GM12878 (cell line): Measurements from ENCODE around the gene GNGT1. TPM values are rescaled to one million over a fixed set of nuclear protein-coding genes. Genes with fewer than 3 reads are reported as not detected.
"Not testable (repeated sequence)": the region's sequence is repeated elsewhere in the genome, so short reads cannot be mapped to it uniquely, and the experiment has no call there.

Experiments used
- ATAC-seq: fragments of 200-7000 bp; cut with Tn5 transposase; 3 replicates; pipeline ENCODE4 v1.9.1; 2020; ENCODE audit warnings: mild to moderate bottlenecking, moderate library complexity
- BruUV-seq: library from RNA; stranded (reverse); fragments of 400-500 nt; replicated peaks from 2 replicates; lab custom pipeline; 2021; lab: Mats Ljungman, UMichigan
- CTCF ChIA-PET: fragments of 300-600 bp; sonication (Branson Sonifier 250); formaldehyde crosslinking; extraction: SDS; loops from one replicate; lab custom pipeline; 2021; ENCODE audit warnings: inconsistent platforms; lab: Yijun Ruan, JAX
- POLR2A ChIA-PET: fragments of 350-600 bp; formaldehyde crosslinking; extraction: SDS; loops from one replicate; lab custom pipeline; 2021; ENCODE audit warnings: inconsistent platforms; lab: Charles Lee
- RAD21 ChIA-PET: fragments of 300-600 bp; sonication (Branson Sonifier 250); formaldehyde crosslinking; loops from one replicate; lab custom pipeline; 2023; ENCODE audit warnings: antibody characterized with exemption; ENCODE audit not compliant: unreplicated experiment; lab: Charles Lee
- SMC1A ChIA-PET: fragments of 300-600 bp; sonication (Branson Sonifier 250); formaldehyde crosslinking; loops from one replicate; lab custom pipeline; 2023; ENCODE audit not compliant: unreplicated experiment, uncharacterized antibody; lab: Charles Lee
- DNase-seq: peaks from one replicate; pipeline ENCODE4 v3.0.0-alpha.2; 2011; ENCODE audit warnings: low read depth, low spot score
- FAIRE-seq: peaks from 3 replicates; lab custom pipeline; 2011; peaks lifted over from hg19 to GRCh38; lab: Jason Lieb, UNC
- H2AFZ ChIP-seq: 2 replicates; pipeline ENCODE4 v1.6.0; 2011; ENCODE audit warnings: low read depth, low read length, control low read depth; ENCODE audit not compliant: control insufficient read depth
- H3K27ac ChIP-seq: 2 replicates; pipeline ENCODE4 v1.5.1; 2011; ENCODE audit warnings: control low read depth; ENCODE audit not compliant: control insufficient read depth, insufficient read depth
- H3K27me3 ChIP-seq, 2 experiments: replicated peaks in 1 of 2; 2 replicates each; pipeline versions ENCODE4 v1.6.0 to v1.6.1; 2011; ENCODE audit warnings: low read length in 1 of 2; ENCODE audit not compliant: control insufficient read depth in 2 of 2, insufficient read depth in 2 of 2
- H3K36me3 ChIP-seq, 2 experiments: 2 replicates each; pipeline ENCODE4 v1.5.1; 2011; ENCODE audit warnings: low read length in 1 of 2; ENCODE audit not compliant: control insufficient read depth in 2 of 2, insufficient read depth in 2 of 2
- H3K4me1 ChIP-seq: 2 replicates; pipeline ENCODE4 v1.6.1; 2011; ENCODE audit warnings: mild to moderate bottlenecking, low read length, moderate library complexity, mixed read lengths; ENCODE audit not compliant: control insufficient read depth, insufficient read depth
- H3K4me2 ChIP-seq: 2 replicates; pipeline ENCODE4 v1.6.0; 2011; ENCODE audit warnings: control low read depth; ENCODE audit not compliant: control insufficient read depth, insufficient read depth
- H3K4me3 ChIP-seq: fragments of 200-600 bp; sonication (generic); 2 replicates; pipeline ENCODE4 v1.5.1; 2016
- H3K79me2 ChIP-seq: 2 replicates; pipeline ENCODE4 v1.6.0; 2011; ENCODE audit warnings: low read length; ENCODE audit not compliant: control insufficient read depth, insufficient read depth
- H3K9ac ChIP-seq: 2 replicates; pipeline ENCODE4 v1.8.0; 2011; ENCODE audit warnings: low read length, control low read depth, mixed read lengths; ENCODE audit not compliant: control insufficient read depth, insufficient read depth
- H3K9me3 ChIP-seq: replicated peaks from 3 replicates; pipeline ENCODE4 v1.5.1; 2011; ENCODE audit warnings: mild to moderate bottlenecking, low read length; ENCODE audit not compliant: control insufficient read depth, insufficient read depth
- H4K20me1 ChIP-seq: 2 replicates; pipeline ENCODE4 v1.6.0; 2011; ENCODE audit not compliant: control insufficient read depth, insufficient read depth
- ASH2L ChIP-seq: fragments of 300-600, 200-600 bp; sonication (generic); IDR thresholded peaks from 2 replicates; pipeline ENCODE4 v1.6.1; 2017; ENCODE audit warnings: low read depth, mild to moderate bottlenecking, borderline replicate concordance
- BCL11A ChIP-seq: IDR thresholded peaks from 2 replicates; pipeline ENCODE4 v1.6.1; 2011; ENCODE audit warnings: low read depth, low read length
- CBX5 ChIP-seq: sonication (generic); IDR thresholded peaks from 2 replicates; pipeline ENCODE4 v1.6.1; 2016; ENCODE audit warnings: low read depth, moderate library complexity, mild to moderate bottlenecking, inconsistent platforms
- E4F1 ChIP-seq: fragments of 450-650 bp; IDR thresholded peaks from 2 replicates; pipeline ENCODE4 v1.6.1; 2018; ENCODE audit warnings: borderline replicate concordance, mild to moderate bottlenecking; ENCODE audit not compliant: partially characterized antibody
- EGR1 ChIP-seq, 2 experiments: IDR thresholded peaks; 1 replicate in 1 of 2; 2 replicates in 1 of 2; pipeline ENCODE4 v1.6.1; 2011 to 2012; ENCODE audit warnings: low read depth in 2 of 2, low read length in 2 of 2, borderline replicate concordance in 1 of 2, mild to moderate bottlenecking in 1 of 2, moderate library complexity in 1 of 2
- EZH2 ChIP-seq: IDR thresholded peaks from 2 replicates; pipeline ENCODE4 v1.6.1; 2012; ENCODE audit warnings: low read depth, mild to moderate bottlenecking, control low read depth, inconsistent platforms, low read length, borderline replicate concordance; ENCODE audit not compliant: control insufficient read depth
- MAX ChIP-seq: IDR thresholded peaks from 2 replicates; pipeline ENCODE4 v1.6.1; 2012; ENCODE audit warnings: low read depth, low read length, improper control_type of control experiment
- MLLT1 ChIP-seq: fragments of 450-650 bp; IDR thresholded peaks from 2 replicates; pipeline ENCODE4 v1.6.1; 2016; ENCODE audit warnings: mild to moderate bottlenecking
- POU2F2 ChIP-seq: IDR thresholded peaks from 3 replicates; pipeline ENCODE4 v1.6.1; 2011; ENCODE audit warnings: low read depth, mild to moderate bottlenecking, low read length, borderline replicate concordance
- RBBP5 ChIP-seq: fragments of 200-600 bp; sonication (generic); conservative IDR thresholded peaks from 2 replicates; pipeline ENCODE4 v1.6.1; 2016
- SMAD5 ChIP-seq: IDR thresholded peaks from 2 replicates; pipeline ENCODE4 v1.6.1; 2016; ENCODE audit warnings: antibody characterized with exemption, low read depth
- SPI1 ChIP-seq: IDR thresholded peaks from 2 replicates; pipeline ENCODE4 v1.6.1; 2011; ENCODE audit warnings: low read depth, mild to moderate bottlenecking, low read length, moderate library complexity, borderline replicate concordance; ENCODE audit not compliant: insufficient read depth
- TCF3 ChIP-seq: IDR thresholded peaks from 2 replicates; pipeline ENCODE4 v1.6.1; 2012; ENCODE audit warnings: low read depth, mild to moderate bottlenecking, low read length, borderline replicate concordance; ENCODE audit not compliant: insufficient read depth
- WRNIP1 ChIP-seq: IDR thresholded peaks from 2 replicates; pipeline ENCODE4 v1.6.1; 2011; ENCODE audit warnings: low read depth, low read length, improper control_type of control experiment, borderline replicate concordance
- in situ Hi-C: fragments of 300-500 bp; cut with MboI; formaldehyde crosslinking; loops from 9 replicates; pipeline ENCODE4 v1.14.3; 2018; ENCODE audit warnings: mixed read lengths
- intact Hi-C: fragments of 100-400 bp; cut with micrococcal nuclease; formaldehyde crosslinking; loops from one replicate; pipeline ENCODE4 v1.14.2; 2022; ENCODE audit not compliant: unreplicated experiment
- polyA plus RNA-seq, 11 experiments: library from polyadenylated mRNA; depleted of rRNA in 4 of 11; unstranded in 6 of 11; stranded (reverse) in 5 of 11; fragments of >200 nt; fragmentation: Nextera tagmentation in 4 of 11; fragmentation: Illumina TruSeq in 1 of 11; extraction: Ambion mirVana in 4 of 11; extraction: Trizol in 1 of 11; gene quantifications; 1 replicate in 1 of 11; 2 replicates in 10 of 11; pipeline versions ENCODE4 v1.2.1 to v1.2.3, GENCODE V29; 2011 to 2016; ENCODE audit warnings: inconsistent platforms in 2 of 11, missing spikeins in 2 of 11, low read depth in 1 of 11
- total RNA-seq, 4 experiments: library from RNA; depleted of rRNA in 3 of 4; stranded (reverse); fragments of >200 nt in 3 of 4; fragmentation: Illumina TruSeq in 1 of 4; extraction: Trizol in 1 of 4; gene quantifications; 2 replicates each; pipeline versions ENCODE4 v1.2.1 to v1.2.3, GENCODE V29; 2013 to 2021

The GNGT1 gene
- total and polyA plus RNA-seq, 10 of the 15 experiments (the other 5 are each of a cell fraction or from before 2014, with no cell fraction given): not detected

- DNase-seq, H3K36me3 ChIP-seq, H3K27me3 ChIP-seq, BruUV-seq, H2AFZ ChIP-seq, H4K20me1 ChIP-seq, RAD21 ChIA-PET, POLR2A ChIA-PET, in situ Hi-C loops, FAIRE-seq, intact Hi-C loops, H3K9ac ChIP-seq, H3K4me1 ChIP-seq, H3K4me2 ChIP-seq, H3K79me2 ChIP-seq, H3K4me3 ChIP-seq, H3K9me3 ChIP-seq, H3K27ac ChIP-seq: not testable (repeated sequence)
- CTCF ChIA-PET: interaction anchor here (3.0 kb wide), 1 partner anchor 10 kb away, joined by 9 read pairs; no protein-coding TSS in a partner anchor
- SMC1A ChIA-PET: interaction anchor here (3.5 kb wide), 1 partner anchor 13 kb away, joined by 19 read pairs; no protein-coding TSS in a partner anchor
- peak; percentile 88 for ATAC-seq
Observed at GRCh38 chr7:93911661-93912060, 5.3 kb downstream of the GNGT1 start.

DNA sequence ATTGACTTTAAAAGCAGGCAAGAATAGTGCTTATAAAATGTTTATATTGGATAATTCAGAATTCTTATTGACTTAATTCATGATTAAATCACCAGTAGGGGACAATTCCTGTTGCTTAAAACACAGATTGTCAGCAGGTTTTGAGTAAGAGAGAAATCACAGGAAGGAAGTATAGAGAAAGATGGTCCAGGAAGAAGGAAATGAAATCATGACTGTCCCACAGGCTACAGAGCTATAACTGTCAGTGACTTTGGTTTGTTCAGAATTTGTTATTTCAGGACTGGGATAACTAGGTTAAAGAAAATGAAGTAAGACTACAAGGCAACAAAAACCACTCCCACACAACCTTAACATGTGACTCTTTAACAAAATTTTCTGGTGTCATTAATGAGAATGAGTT lies 6.8 kb downstream of the GNGT1 start:
- no TSS peak for BruUV-seq
- TF ChIP-seq SMAD5: no peak
- no peak for TF ChIP-seq MLLT1
- no peak for TF ChIP-seq CBX5
- TF ChIP-seq EGR1 (IDR thresholded peaks at IDR 0.05; ENCODE audit: borderline replicate concordance in 1 of 2, low read depth in 2 of 2, low read length in 2 of 2): no peak
- TF ChIP-seq EZH2: no peak
- no peak for TF ChIP-seq SPI1
- TF ChIP-seq WRNIP1: no peak
- no peak for TF ChIP-seq POU2F2
- no peak for TF ChIP-seq ASH2L
- TF ChIP-seq MAX: no peak
- TF ChIP-seq BCL11A: no peak
- no peak for TF ChIP-seq TCF3
- no peak for TF ChIP-seq E4F1
- no peak for TF ChIP-seq RBBP5

More for the DNA sequence above, 6.8 kb downstream of the GNGT1 start:
- SMC1A ChIA-PET: interaction anchor here (0.7 to 1.2 kb wide), 3 partner anchors 9 to 219 kb away, joined by 3 to 4 read pairs (median 3); partner anchors contain the start of gene GNG11
- intact Hi-C loops: no loop called here
- Histone ChIP-seq H3K4me3 (no peak overlapping the region), H3K9me3 (no peaks in the 10 kb centered on the region), H2AFZ (no peak overlapping the region), H3K4me2 (no peak overlapping the region), H3K4me1 (no peaks in the 10 kb centered on the region), H3K36me3 (no peaks in the 10 kb centered on the region), H4K20me1 (no peaks in the 10 kb centered on the region), H3K9ac (no peak overlapping the region), H3K27me3 (no peaks in the 10 kb centered on the region), H3K79me2 (no peaks in the 10 kb centered on the region), H3K27ac (no peak overlapping the region)
- POLR2A ChIA-PET: no interaction called here
- CTCF ChIA-PET: interaction anchor here (0.9 to 1.4 kb wide), 3 partner anchors 10 to 482 kb away, joined by 3 to 4 read pairs (median 4); partner anchors contain the start of gene COL1A2
- no peak for FAIRE-seq
- in situ Hi-C loops: no loop called here
- DNase-seq: no peak
- RAD21 ChIA-PET: interaction anchor here (1.3 kb wide), 1 partner anchor 10 kb away, joined by 3 read pairs; no protein-coding TSS in a partner anchor
- no peak for ATAC-seq
